Type B pancreatic cell (in vitro differentiated cells): ENCODE measurements around the gene ARID5A. TPM values are rescaled to one million over a fixed set of nuclear protein-coding genes. Genes with fewer than 3 reads are reported as not detected.

Source experiments
- DNase-seq: peaks from one replicate; pipeline ENCODE4 v3.0.0; 2021; ENCODE audit warnings: mixed read lengths; ENCODE audit not compliant: unreplicated experiment; ENCODE audit errors: extremely low spot score
- H3K27ac Mint-ChIP-seq: 2 replicates; pipeline ENCODE4 v1.8.0; 2021; ENCODE audit warnings: mild to moderate bottlenecking, mixed read lengths
- H3K27me3 Mint-ChIP-seq: 2 replicates; pipeline ENCODE4 v1.8.0; 2021; ENCODE audit warnings: mixed read lengths
- H3K36me3 Mint-ChIP-seq: 2 replicates; pipeline ENCODE4 v1.8.0; 2021; ENCODE audit warnings: mixed read lengths
- H3K4me1 Mint-ChIP-seq: one replicate; pipeline ENCODE4 v1.8.0; 2021; ENCODE audit warnings: mixed read lengths; ENCODE audit not compliant: unreplicated experiment
- H3K4me3 Mint-ChIP-seq: 2 replicates; pipeline ENCODE4 v1.8.0; 2021; ENCODE audit warnings: mild to moderate bottlenecking, mixed read lengths
- H3K9me3 Mint-ChIP-seq: 2 replicates; pipeline ENCODE4 v1.8.0; 2021; ENCODE audit warnings: mixed read lengths
- CTCF ChIP-seq: fragments of 200-600 bp; sonication (generic); conservative IDR thresholded peaks from 2 replicates; pipeline ENCODE4 v1.5.0; 2021; ENCODE audit warnings: antibody characterized with exemption, mild to moderate bottlenecking
- total RNA-seq: library from RNA; stranded (reverse); gene quantifications from 2 replicates; pipeline ENCODE4 v1.2.1, GENCODE V29; 2021; ENCODE audit warnings: low replicate concordance

The ARID5A gene
- total RNA-seq, 1 donor from 2014 or later = 11.9 TPM

- no peaks in the 10 kb centered on the region for H3K36me3 Mint-ChIP-seq
- peaks cover 35% of the 10 kb centered on the region for H3K27me3 Mint-ChIP-seq
- peaks cover 19% of the 10 kb centered on the region for H3K4me1 Mint-ChIP-seq
These were observed 9.8 kb upstream of the ARID5A start for GRCh38 chr2:96526615-96527285.

GRCh38 chr2:96527286-96528005 lies 9.1 kb upstream of the ARID5A start:
- Mint-ChIP-seq H3K36me3 (no peaks in the 10 kb centered on the region), H3K4me3 (peak overlapping the region; percentile 58), H3K9me3 (no peaks in the 10 kb centered on the region), H3K27me3 (peaks cover 39% of the 10 kb centered on the region), H3K27ac (no peak overlapping the region), H3K4me1 (peaks cover 24% of the 10 kb centered on the region)
- DNase-seq = peak; percentile 69
- peak; percentile 56 for TF ChIP-seq CTCF

More at GRCh38 chr2:96526615-96527285, 9.8 kb upstream of the ARID5A start:
- H3K9me3 Mint-ChIP-seq = no peaks in the 10 kb centered on the region
- peak; percentile 55 for DNase-seq
- peak overlapping the region; percentile 74 for H3K4me3 Mint-ChIP-seq
- TF ChIP-seq CTCF = no peak
- H3K27ac Mint-ChIP-seq = no peak overlapping the region

- peaks cover 26% of the 10 kb centered on the region for H3K4me1 Mint-ChIP-seq
- no peak overlapping the region for H3K27ac Mint-ChIP-seq
- H3K4me3 Mint-ChIP-seq = peak overlapping the region; percentile 58
- DNase-seq = peak; percentile 60
- no peaks in the 10 kb centered on the region for H3K36me3 Mint-ChIP-seq
- no peak for TF ChIP-seq CTCF
- H3K27me3 Mint-ChIP-seq = peaks cover 37% of the 10 kb centered on the region
- H3K9me3 Mint-ChIP-seq = no peaks in the 10 kb centered on the region
These were observed 8.4 kb upstream of the ARID5A start for GRCh38 chr2:96528006-96528699.

- Mint-ChIP-seq H3K36me3 (no peaks in the 10 kb centered on the region), H3K27ac (peak overlapping the region; percentile 31), H3K27me3 (peaks cover 35% of the 10 kb centered on the region), H3K4me1 (peaks cover 24% of the 10 kb centered on the region), H3K9me3 (no peaks in the 10 kb centered on the region), H3K4me3 (peak overlapping the region; percentile 39)
- no peak for TF ChIP-seq CTCF
- DNase-seq = peak; percentile 49
These were observed 7.7 kb upstream of the ARID5A start for GRCh38 chr2:96528700-96529375.

- peaks cover 18% of the 10 kb centered on the region for H3K4me1 Mint-ChIP-seq
- H3K27ac Mint-ChIP-seq = peak overlapping the region; percentile 31
- no peak for TF ChIP-seq CTCF
- H3K4me3 Mint-ChIP-seq = no peak overlapping the region
- peaks cover 31% of the 10 kb centered on the region for H3K27me3 Mint-ChIP-seq
- no peaks in the 10 kb centered on the region for H3K9me3 Mint-ChIP-seq
- peak; percentile 64 for DNase-seq
- H3K36me3 Mint-ChIP-seq = no peaks in the 10 kb centered on the region
These were observed 7.0 kb upstream of the ARID5A start for GRCh38 chr2:96529376-96530143.
